Activated CD8-positive, alpha-beta memory T cell treated with anti-CD3 and anti-CD28 coated beads for 36 hours (primary cell): Measurements from ENCODE around the gene MRPL58. TPM values are rescaled to one million over a fixed set of nuclear protein-coding genes. Genes with fewer than 3 reads are reported as not detected.

Source experiments
- CTCF ChIA-PET: fragments of 350-600 bp; sonication (Branson Sonifier 250); formaldehyde crosslinking; loops from one replicate; lab custom pipeline; 2021; ENCODE audit warnings: antibody characterized with exemption; lab: Charles Lee
- POLR2A ChIA-PET: fragments of 350-600 bp; sonication (Branson Sonifier 250); formaldehyde crosslinking; loops from one replicate; lab custom pipeline; 2021; ENCODE audit warnings: antibody characterized with exemption; lab: Charles Lee
- total RNA-seq, 2 experiments: library from RNA; stranded (reverse); gene quantifications; one replicate each; pipeline ENCODE4 v1.2.3, GENCODE V29; 2021

The MRPL58 gene
- total RNA-seq, 2 experiments from 2014 or later = 65.5 to 66.5 TPM

DNA sequence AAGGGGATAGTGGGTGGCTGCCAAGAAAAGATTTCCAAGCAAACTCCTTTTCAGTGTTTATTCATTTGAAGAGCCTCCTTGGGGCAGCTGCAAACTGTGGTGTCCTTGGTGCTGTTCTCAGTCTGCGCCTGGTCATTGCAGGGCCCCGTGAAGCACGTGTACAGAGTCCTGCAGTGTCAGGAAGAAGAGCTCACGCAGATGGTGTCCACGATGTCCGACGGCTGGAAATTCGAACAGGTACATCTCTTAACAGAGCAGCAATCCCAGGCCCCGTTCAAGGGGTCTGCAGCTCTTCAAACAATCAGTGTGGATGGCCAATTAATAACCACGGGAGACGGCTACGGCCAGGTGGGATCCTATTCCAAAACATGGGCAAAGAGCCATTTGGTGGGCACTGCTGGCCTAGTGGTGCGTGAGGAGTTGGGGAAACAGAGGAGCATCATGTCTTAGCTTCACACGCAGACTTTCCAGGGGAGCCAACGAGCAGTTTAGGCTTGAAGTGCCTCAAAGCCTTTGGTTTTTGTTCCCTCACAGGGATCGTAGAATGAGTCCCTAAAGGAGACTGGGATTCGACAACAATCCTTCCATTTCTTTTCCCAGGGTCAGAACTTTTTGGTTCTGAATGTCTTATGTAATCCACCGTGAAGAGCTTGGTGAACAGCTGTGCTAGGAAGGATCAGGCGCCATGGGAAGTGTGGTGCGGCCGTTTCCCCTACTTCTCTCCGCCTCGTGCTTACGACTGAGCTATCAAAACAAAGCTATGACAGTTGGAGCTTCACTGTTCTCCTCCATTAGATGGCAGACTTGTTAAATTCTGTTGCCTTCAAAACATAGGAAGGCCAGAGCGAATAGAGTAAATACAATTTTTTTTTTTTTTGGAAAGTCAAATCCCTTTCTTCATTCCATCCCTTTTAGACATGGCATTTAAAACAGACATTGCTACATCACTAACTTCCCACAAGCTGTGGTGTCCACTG, 47.2 kb downstream of the MRPL58 start:
- POLR2A ChIA-PET = no interaction called here
- CTCF ChIA-PET = interaction anchor here (0.5 to 1.3 kb wide), 4 partner anchors 14 to 98 kb away, joined by 3 to 6 read pairs (median 4); no protein-coding TSS in a partner anchor

DNA sequence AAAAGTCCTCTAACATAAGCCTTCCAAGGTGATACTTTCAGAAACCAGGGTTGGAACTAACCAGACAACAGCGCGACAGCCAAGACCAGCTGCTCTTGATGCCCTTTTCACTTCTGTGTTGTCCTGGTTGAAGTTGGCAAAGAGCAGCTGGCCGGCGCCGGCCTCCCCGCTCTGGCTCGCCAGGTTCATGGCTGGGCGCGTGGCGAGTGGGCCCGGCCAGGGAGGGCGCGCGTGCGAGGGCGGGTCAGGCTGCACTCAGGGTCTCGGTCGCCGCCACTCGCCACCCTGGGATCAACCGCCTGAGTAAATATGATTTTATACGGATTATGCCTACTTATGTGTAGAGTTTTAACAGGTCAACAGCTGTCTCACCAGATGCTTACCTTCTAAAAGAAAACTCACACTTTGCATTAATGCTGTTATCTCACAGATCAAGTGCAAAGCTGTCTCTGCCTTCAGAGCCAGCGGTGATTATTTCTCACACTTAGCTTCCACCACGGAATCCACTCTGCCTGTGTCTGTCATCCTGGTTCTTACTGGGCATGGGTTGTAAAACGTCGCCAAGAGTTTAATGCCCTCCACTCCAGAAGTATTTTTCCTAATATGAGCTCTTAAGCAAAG, 48.1 kb downstream of the MRPL58 start:
- ChIA-PET POLR2A (interaction anchor here (1.1 kb wide), 1 partner anchor 18 kb away, joined by 3 read pairs; no protein-coding TSS in a partner anchor), CTCF (interaction anchor here (1.1 to 1.3 kb wide), 2 partner anchors 13 to 53 kb away, joined by 3 to 5 read pairs; no protein-coding TSS in a partner anchor)

DNA sequence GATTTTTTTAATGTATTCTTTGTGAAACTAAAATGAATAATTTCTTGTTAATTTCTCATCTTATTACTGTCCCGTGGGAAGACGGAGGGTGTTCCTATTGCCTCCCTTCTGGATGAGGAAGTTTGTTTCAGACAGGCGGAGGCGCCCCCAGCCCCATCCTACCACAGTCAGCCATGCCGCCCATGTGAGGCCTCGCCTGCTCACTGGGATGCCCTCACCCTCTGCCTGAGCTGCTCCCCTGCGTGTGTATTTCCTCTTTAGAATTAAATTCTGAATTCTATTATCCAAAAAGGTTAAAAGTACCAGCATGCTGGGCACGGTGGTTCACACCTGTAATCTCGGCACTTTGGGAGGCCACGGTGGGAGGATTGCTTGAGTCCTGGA, 48.6 kb downstream of the MRPL58 start:
- ChIA-PET CTCF (interaction anchor here (0.6 kb wide), 1 partner anchor 143 kb away, joined by 3 read pairs; no protein-coding TSS in a partner anchor), POLR2A (interaction anchor here (1.1 kb wide), 1 partner anchor 18 kb away, joined by 3 read pairs; no protein-coding TSS in a partner anchor)

GRCh38 chr17:75061618-75062017, 49.1 kb downstream of the MRPL58 start:
- POLR2A ChIA-PET = no interaction called here
- CTCF ChIA-PET = interaction anchor here (0.6 kb wide), 1 partner anchor 142 kb away, joined by 3 read pairs; no protein-coding TSS in a partner anchor

GRCh38 chr17:75063201-75063600, 50.7 kb downstream of the MRPL58 start:
- CTCF ChIA-PET = no interaction called here
- POLR2A ChIA-PET = interaction anchor here (0.6 kb wide), 1 partner anchor 22 kb away, joined by 3 read pairs; no protein-coding TSS in a partner anchor

GRCh38 chr17:75063626-75064025, 51.2 kb downstream of the MRPL58 start:
- ChIA-PET CTCF (no interaction called here), POLR2A (no interaction called here)

DNA sequence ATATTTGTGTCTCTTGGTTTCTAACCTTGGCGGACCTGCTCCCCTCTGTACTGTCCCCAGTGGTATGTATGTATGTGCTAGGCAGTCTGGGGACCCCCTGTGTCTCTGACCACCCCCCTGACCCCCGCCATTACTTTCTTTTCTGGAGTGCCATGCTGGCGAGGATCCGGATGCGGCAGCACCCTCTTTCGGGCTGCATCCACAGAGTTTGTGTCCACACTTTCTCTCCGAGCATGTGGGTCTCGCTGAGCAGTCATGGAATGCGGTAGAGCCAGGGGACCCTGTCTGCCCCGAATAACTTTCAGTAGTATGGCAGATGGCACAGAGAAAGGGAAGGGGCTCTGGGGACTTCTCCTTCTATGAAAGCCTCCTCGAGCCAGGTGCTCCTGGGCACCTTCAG, 51.6 kb downstream of the MRPL58 start:
- CTCF ChIA-PET = no interaction called here
- POLR2A ChIA-PET = interaction anchor here (0.5 kb wide), 1 partner anchor 12 kb away, joined by 5 read pairs; no protein-coding TSS in a partner anchor

- CTCF ChIA-PET = no interaction called here
- POLR2A ChIA-PET = interaction anchor here (0.5 kb wide), 1 partner anchor 12 kb away, joined by 5 read pairs; no protein-coding TSS in a partner anchor
Measured at GRCh38 chr17:75064460-75064859, 52.0 kb downstream of the MRPL58 start.

DNA sequence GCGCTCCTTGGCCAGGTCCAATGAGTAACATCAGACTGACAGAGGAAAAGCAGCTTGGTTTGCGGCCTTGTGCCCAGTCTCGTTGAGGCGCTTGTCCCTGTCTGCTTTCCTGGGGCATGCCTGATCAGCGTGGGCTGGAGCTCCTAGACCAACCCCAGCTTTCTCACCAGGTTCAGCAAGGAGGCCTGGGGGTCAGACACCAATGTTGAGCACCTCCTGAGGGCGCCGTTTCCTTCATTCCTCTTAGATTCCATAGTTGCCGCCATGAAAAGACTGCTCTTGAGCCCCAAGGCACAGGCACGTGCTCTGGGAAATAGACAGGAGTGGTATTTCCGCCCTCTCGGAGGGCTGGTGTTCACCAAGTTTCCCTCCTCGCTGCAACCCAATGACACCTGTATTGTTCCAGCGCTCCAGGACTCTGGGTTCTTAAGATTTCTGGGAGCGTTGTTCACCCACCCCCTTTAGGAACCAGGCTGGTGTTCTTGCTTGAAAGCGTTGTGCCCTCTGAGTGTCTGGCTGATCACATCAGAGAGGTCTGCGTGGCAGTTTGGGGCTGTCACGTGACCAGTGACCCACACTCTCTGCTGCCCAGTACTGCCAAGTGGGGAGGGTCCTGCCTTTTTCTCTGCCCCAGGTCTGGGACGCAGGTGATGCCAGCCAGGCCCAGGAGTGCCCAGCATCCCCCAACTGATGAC, 52.5 kb downstream of the MRPL58 start:
- ChIA-PET POLR2A (no interaction called here), CTCF (interaction anchor here (1.2 kb wide), 1 partner anchor 40 kb away, joined by 3 read pairs; no protein-coding TSS in a partner anchor)

- ChIA-PET CTCF (interaction anchor here (0.7 to 1.2 kb wide), 2 partner anchors 40 to 77 kb away, joined by 3 read pairs; no protein-coding TSS in a partner anchor), POLR2A (no interaction called here)
Measured at GRCh38 chr17:75065562-75066151, 53.2 kb downstream of the MRPL58 start.

- CTCF ChIA-PET = interaction anchor here (0.7 to 0.8 kb wide), 2 partner anchors 27 to 46 kb away, joined by 4 to 5 read pairs; no protein-coding TSS in a partner anchor
- POLR2A ChIA-PET = no interaction called here
Measured at GRCh38 chr17:75067856-75068255, 55.4 kb downstream of the MRPL58 start.

- POLR2A ChIA-PET = no interaction called here
Measured at GRCh38 chr17:75068750-75069149, 56.3 kb downstream of the MRPL58 start.

DNA sequence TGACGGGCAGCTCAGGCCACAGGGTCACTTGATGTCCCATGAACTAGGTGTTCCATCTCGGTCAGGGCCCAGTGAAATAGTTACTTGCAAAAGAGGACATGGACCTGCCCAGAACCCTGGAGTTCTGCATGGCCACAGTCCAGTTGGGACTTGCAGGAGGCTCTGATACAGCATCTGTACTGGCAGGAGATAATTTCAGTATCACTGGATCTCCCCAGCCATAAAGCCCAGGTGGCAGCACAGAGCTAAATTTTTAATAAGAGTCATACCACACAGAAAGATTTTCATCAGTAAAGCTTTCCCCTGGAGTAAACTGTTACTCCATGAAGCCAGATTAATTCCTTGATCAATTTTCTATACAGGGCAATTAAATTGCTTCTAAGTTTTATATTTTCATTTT, 57.3 kb downstream of the MRPL58 start:
- CTCF ChIA-PET = no interaction called here

More at GRCh38 chr17:75068750-75069149, 56.3 kb downstream of the MRPL58 start:
- CTCF ChIA-PET = interaction anchor here (0.7 kb wide), 1 partner anchor 144 kb away, joined by 3 read pairs; no protein-coding TSS in a partner anchor

More for the DNA sequence above, 57.3 kb downstream of the MRPL58 start:
- POLR2A ChIA-PET = no interaction called here

Other genes starting within 250 kb of the MRPL58 start
- gene NAT9, start 236.3 kb upstream of the MRPL58 start, total RNA-seq = 10 to 100 TPM; 44.4 to 49.6 TPM
- gene GRIN2C, start 152.8 kb upstream of the MRPL58 start, total RNA-seq = not detected
- gene FDXR, start 139.7 kb upstream of the MRPL58 start, total RNA-seq = 10 to 100 TPM; 21.0 to 22.5 TPM
- gene FADS6, start 119.0 kb upstream of the MRPL58 start, total RNA-seq = not detected
- not detected for gene USH1G, start 89.4 kb upstream of the MRPL58 start, total RNA-seq
- not detected for gene OTOP2, start 88.4 kb upstream of the MRPL58 start, total RNA-seq
- not detected for gene OTOP3, start 76.8 kb upstream of the MRPL58 start, total RNA-seq
- gene HID1, start 39.9 kb upstream of the MRPL58 start, total RNA-seq = 1 to 10 TPM in 1 of 2 experiments, under 1 TPM in 1; 0.89 to 1.9 TPM
- 1 to 10 TPM; 1.8 to 2.0 TPM for gene CDR2L, start 25.0 kb upstream of the MRPL58 start, total RNA-seq
- gene ATP5PD, start 34.3 kb downstream of the MRPL58 start, total RNA-seq = 100 to 1,000 TPM; 175 to 181 TPM
- 10 to 100 TPM; 16.8 to 19.1 TPM for gene KCTD2, start 34.6 kb downstream of the MRPL58 start, total RNA-seq
- 1 to 10 TPM; 2.3 to 2.8 TPM for gene SLC16A5, start 75.3 kb downstream of the MRPL58 start, total RNA-seq
- gene ARMC7, start 97.3 kb downstream of the MRPL58 start, total RNA-seq = 10 to 100 TPM; 10.8 to 11.8 TPM
- gene NT5C, start 119.1 kb downstream of the MRPL58 start, total RNA-seq = 10 to 100 TPM; 77.0 to 81.4 TPM
- gene JPT1, start 141.8 kb downstream of the MRPL58 start, total RNA-seq = 100 to 1,000 TPM; 233 to 238 TPM
- gene SUMO2, start 170.3 kb downstream of the MRPL58 start, total RNA-seq = 100 to 1,000 TPM; 634 to 647 TPM
- 100 to 1,000 TPM; 141 to 151 TPM for gene NUP85, start 193.0 kb downstream of the MRPL58 start, total RNA-seq
- 10 to 100 TPM; 67.5 to 68.8 TPM for gene GGA3, start 248.9 kb downstream of the MRPL58 start, total RNA-seq
- 100 to 1,000 TPM in 1 of 2 experiments, 10 to 100 TPM in 1; 98.9 to 102 TPM for gene MRPS7, start 249.2 kb downstream of the MRPL58 start, total RNA-seq